ENCODE measurements around the gene CD7. TPM values are rescaled to one million over a fixed set of nuclear protein-coding genes. Genes with fewer than 3 reads are reported as not detected.
A peak's percentile ranks its signal among the peaks of the same experiment; 100 is the strongest.

CD7 gene
- total and polyA plus RNA-seq, 9 of the 15 experiments (the other 6 are each of a cell fraction or from before 2014, with no cell fraction given): 0.21 to 0.35 TPM; not detected in 7

DNA sequence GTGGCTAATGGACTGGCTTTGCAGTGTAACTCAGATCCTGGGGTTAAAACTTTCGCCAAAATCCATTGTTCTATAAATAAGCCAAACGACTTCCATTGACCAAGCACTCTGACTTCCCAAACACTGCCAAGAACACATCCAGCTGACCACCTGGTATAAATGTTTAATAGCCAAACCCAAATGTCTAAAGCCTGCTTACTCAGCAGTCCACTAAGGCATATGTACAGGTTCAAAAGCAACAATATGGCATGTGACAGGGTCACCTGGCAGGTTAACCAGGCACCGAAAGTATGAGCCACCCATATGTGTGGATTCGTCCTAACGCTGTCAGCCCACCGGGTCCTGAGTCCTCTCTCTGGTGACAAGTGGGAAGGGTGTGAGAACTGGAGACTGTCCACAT, 46.0 kb downstream of the CD7 start:
- H3K9me3 ChIP-seq (replicated peaks; ENCODE audit: control insufficient read depth, insufficient read depth, low read depth, low read length): no peaks in the 10 kb centered on the region
- BruUV-seq (replicated peaks): no TSS peak
- H3K4me3 ChIP-seq: no peak overlapping the region
- 87% methylated on average over 6 of the region's 6 CpGs for WGBS (ENCODE audit: insufficient coverage, low coverage, missing lambda C conversion rate)
- DNase-seq (ENCODE audit: extremely low read depth in 1 of 4, low spot score in 3 of 4) (no peak), FAIRE-seq (no peak), ATAC-seq (no peak)
- H3K4me1 ChIP-seq (replicated peaks in 1 of 2; ENCODE audit: control insufficient read depth in 2 of 2, insufficient read depth in 2 of 2, low read length in 2 of 2): peaks cover 51 to 83% of the 10 kb centered on the region in 2 experiments
- no peaks in the 10 kb centered on the region for H3K27me3 ChIP-seq (ENCODE audit: control insufficient read depth in 2 of 2, insufficient read depth in 2 of 2, low read length in 2 of 2)
- peak overlapping the region in 1 of 2 experiments; percentile 78; a peak in 1 of 4 replicates for H3K9ac ChIP-seq (ENCODE audit: insufficient read depth in 1 of 2, low read depth in 2 of 2, low read length in 2 of 2)
- peaks cover 58% of the 10 kb centered on the region for H4K20me1 ChIP-seq (replicated peaks; ENCODE audit: control insufficient read depth, insufficient read depth, low read length)
- ChIA-PET POLR2A (interaction anchor here (0.6 to 1.6 kb wide), 7 partner anchors 9 to 240 kb away, joined by 3 to 5 read pairs (median 4); partner anchors contain the start of gene RAC3), CTCF (ENCODE audit: low intra/inter-chr PET ratio) (no interaction called here)
- peaks cover 71% of the 10 kb centered on the region for H3K79me2 ChIP-seq (ENCODE audit: control insufficient read depth, insufficient read depth, low read length)
- intact Hi-C loops (cut with micrococcal nuclease): no loop called here
- H3K9me1 ChIP-seq (ENCODE audit: control insufficient read depth, insufficient read depth, low read length): peaks cover 16% of the 10 kb centered on the region
- H3K4me2 ChIP-seq (ENCODE audit: insufficient read depth, low read length): 0 out of 2 replicates have a peak overlapping the region, but pooled peaks have one; percentile 84
- H3K27ac ChIP-seq (ENCODE audit: extremely low read depth, low read depth, low read length): no peak overlapping the region
- peak; percentile 35; the same call in 1 of the 2 replicates for TF ChIP-seq ZNF316 (IDR thresholded peaks at IDR 0.05)
- peak; percentile 38; the same call in 1 of the 2 replicates for TF ChIP-seq C11orf30 (IDR thresholded peaks at IDR 0.05; ENCODE audit: low read depth)
- no peak for TF ChIP-seq HDAC8 (tag; IDR thresholded peaks at IDR 0.05)
- no peak overlapping the region for H2AFZ ChIP-seq (ENCODE audit: low read depth, low read length)
- H3K36me3 ChIP-seq (ENCODE audit: control insufficient read depth, insufficient read depth, low read length): peaks cover 58% of the 10 kb centered on the region
- in situ Hi-C loops (cut with MboI): no loop called here

GRCh38 chr17:82270651-82271050, 46.8 kb downstream of the CD7 start:
- H3K4me1 ChIP-seq (replicated peaks in 1 of 2; ENCODE audit: control insufficient read depth in 2 of 2, insufficient read depth in 2 of 2, low read length in 2 of 2): peaks cover 51 to 79% of the 10 kb centered on the region in 2 experiments
- no peak for FAIRE-seq
- no peak overlapping the region for H2AFZ ChIP-seq (ENCODE audit: low read depth, low read length)
- H3K27me3 ChIP-seq (ENCODE audit: control insufficient read depth in 2 of 2, insufficient read depth in 2 of 2, low read length in 2 of 2): no peaks in the 10 kb centered on the region
- no peak for DNase-seq (ENCODE audit: extremely low read depth in 1 of 4, low spot score in 3 of 4)
- CTCF ChIA-PET (ENCODE audit: low intra/inter-chr PET ratio): no interaction called here
- intact Hi-C loops (cut with micrococcal nuclease): no loop called here
- H3K9me1 ChIP-seq (ENCODE audit: control insufficient read depth, insufficient read depth, low read length): peaks cover 16% of the 10 kb centered on the region
- 91% methylated on average over 12 of the region's 12 CpGs for WGBS (ENCODE audit: insufficient coverage, low coverage, missing lambda C conversion rate)
- no peak overlapping the region for H3K4me3 ChIP-seq
- peak overlapping the region in 1 of 2 experiments; percentile 28; a peak in 2 of 4 replicates for H3K9ac ChIP-seq (ENCODE audit: insufficient read depth in 1 of 2, low read depth in 2 of 2, low read length in 2 of 2)
- H3K9me3 ChIP-seq (replicated peaks; ENCODE audit: control insufficient read depth, insufficient read depth, low read depth, low read length): no peaks in the 10 kb centered on the region
- H3K79me2 ChIP-seq (ENCODE audit: control insufficient read depth, insufficient read depth, low read length): peaks cover 78% of the 10 kb centered on the region
- BruUV-seq (replicated peaks): no TSS peak
- no peak for TF ChIP-seq NR2C2 (CRISPR knock-in tag; IDR thresholded peaks at IDR 0.05)
- TF ChIP-seq NR2C2 (tag; IDR thresholded peaks at IDR 0.05): peak; percentile 21; the same call in 1 of the 2 replicates
- 0 out of 2 replicates have a peak, but pooled peaks have one; percentile 20 for TF ChIP-seq POLR2G (IDR thresholded peaks at IDR 0.05; ENCODE audit: low read depth, low read length)
- no peak for TF ChIP-seq MNT (conservative IDR thresholded peaks at IDR 0.05)
- no peak for TF ChIP-seq XRCC4 (IDR thresholded peaks at IDR 0.05; ENCODE audit: extremely low read depth, insufficient read depth, insufficient read length)
- 0 out of 2 replicates have a peak, but pooled peaks have one; percentile 15 for TF ChIP-seq RBFOX2 (IDR thresholded peaks at IDR 0.05; ENCODE audit: low read depth, low read length)
- no peak for TF ChIP-seq CBX2 (IDR thresholded peaks at IDR 0.05; ENCODE audit: insufficient read depth, low read length, poor library complexity, severe bottlenecking)
- TF ChIP-seq KDM1A (IDR thresholded peaks at IDR 0.05): no peak
- H3K27ac ChIP-seq (ENCODE audit: extremely low read depth, low read depth, low read length): peak overlapping the region; percentile 6; the same call in 1 of the 3 replicates
- POLR2A ChIA-PET: interaction anchor here (0.6 to 1.8 kb wide), 7 partner anchors 9 to 21 kb away, joined by 3 to 6 read pairs (median 4); no protein-coding TSS in a partner anchor
- in situ Hi-C loops (cut with MboI): no loop called here
- H3K4me2 ChIP-seq (ENCODE audit: insufficient read depth, low read length): no peak overlapping the region
- H4K20me1 ChIP-seq (replicated peaks; ENCODE audit: control insufficient read depth, insufficient read depth, low read length): peaks cover 65% of the 10 kb centered on the region
- ATAC-seq: no peak
- H3K36me3 ChIP-seq (ENCODE audit: control insufficient read depth, insufficient read depth, low read length): peaks cover 66% of the 10 kb centered on the region

Data from K562 (cell line).